Gastrocnemius medialis (tissue), 4 donors: ENCODE measurements around the gene ERICH3.

ENCODE experiments used
- CTCF ChIP-seq, 5 experiments: fragments of 450-650 bp in 3 of 5; fragments of 200-600 bp in 2 of 5; sonication (generic) in 2 of 5; IDR thresholded peaks in 4 of 5; conservative IDR thresholded peaks in 1 of 5; 1 replicate in 4 of 5; 2 replicates in 1 of 5; pipeline ENCODE4 v1.5.1; 2016 to 2019; ENCODE audit warnings: antibody characterized with exemption in 5 of 5, mild to moderate bottlenecking in 3 of 5, moderate library complexity in 3 of 5
- POLR2A ChIP-seq, 2 donors: fragments of 450-650 bp; IDR thresholded peaks; one replicate each; pipeline ENCODE4 v1.6.1; 2017; ENCODE audit warnings: antibody characterized with exemption in 2 of 2, mild to moderate bottlenecking in 2 of 2, moderate library complexity in 2 of 2

DNA sequence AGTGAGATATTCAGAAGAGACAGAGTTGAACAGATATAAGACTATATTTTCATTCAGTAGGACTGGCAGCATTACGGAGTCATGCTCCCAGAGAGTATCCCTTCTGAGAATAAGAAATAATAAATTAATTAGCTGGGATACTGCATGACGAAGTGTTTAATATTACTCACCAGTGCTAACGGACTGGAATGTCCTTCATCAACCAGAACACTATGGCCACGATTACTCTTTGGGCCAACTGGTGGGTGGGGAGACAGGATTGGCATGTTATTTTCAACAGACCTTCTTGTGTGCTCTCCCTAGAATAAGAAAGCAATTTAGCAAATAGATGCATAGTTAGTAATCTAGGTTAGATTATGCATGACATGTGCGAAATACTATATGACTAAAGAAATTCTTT is 32.4 kb downstream of the ERICH3 start:
- no peak for TF ChIP-seq CTCF (IDR thresholded peaks at IDR 0.05 in 4 of 5, conservative IDR thresholded peaks at IDR 0.05 in 1 of 5)
- no peak for TF ChIP-seq POLR2A (IDR thresholded peaks at IDR 0.05)
